Measurements from ENCODE around the gene MST1R.
A peak's percentile ranks its signal among the peaks of the same experiment; 100 is the strongest.
"Not testable (repeated sequence)": the region's sequence is repeated elsewhere in the genome, so short reads cannot be mapped to it uniquely, and the experiment has no call there.

The MST1R gene

GRCh38 chr3:49911611-49912010 lies 7.9 kb upstream of the MST1R start:
- DNase-seq (ENCODE audit: low read depth in 2 of 3, low spot score in 1 of 3), result no peak

- no peak for DNase-seq (ENCODE audit: low read depth in 2 of 3, low spot score in 1 of 3)
Observed at GRCh38 chr3:49911124-49911420, 7.4 kb upstream of the MST1R start.

- DNase-seq (ENCODE audit: low read depth in 2 of 3, low spot score in 1 of 3), result no peak
Observed at GRCh38 chr3:49910409-49911123, 6.9 kb upstream of the MST1R start.

GRCh38 chr3:49908373-49909199 lies 4.9 kb upstream of the MST1R start:
- no peak for DNase-seq (ENCODE audit: low read depth in 2 of 3, low spot score in 1 of 3)

GRCh38 chr3:49906073-49906743 lies 2.5 kb upstream of the MST1R start:
- peak; percentile 30 to 43 (median 40) for DNase-seq (ENCODE audit: low read depth in 2 of 3, low spot score in 1 of 3)

GRCh38 chr3:49904448-49904847 lies 775 bp upstream of the MST1R start:
- not testable (repeated sequence) for DNase-seq (ENCODE audit: low read depth in 2 of 3, low spot score in 1 of 3)

- DNase-seq (ENCODE audit: low read depth in 2 of 3, low spot score in 1 of 3), result no peak
Observed at GRCh38 chr3:49902511-49903345, 945 bp downstream of the MST1R start.

- DNase-seq (ENCODE audit: low read depth in 2 of 3, low spot score in 1 of 3), result no peak
Observed at GRCh38 chr3:49901366-49902339, 2.0 kb downstream of the MST1R start.

- DNase-seq (ENCODE audit: low read depth in 2 of 3, low spot score in 1 of 3), result no peak
Observed at GRCh38 chr3:49900491-49901153, 3.1 kb downstream of the MST1R start.

GRCh38 chr3:49899815-49900214 lies 3.9 kb downstream of the MST1R start:
- DNase-seq (ENCODE audit: low read depth in 2 of 3, low spot score in 1 of 3), result no peak

GRCh38 chr3:49898991-49899390 lies 4.7 kb downstream of the MST1R start:
- no peak for DNase-seq (ENCODE audit: low read depth in 2 of 3, low spot score in 1 of 3)

GRCh38 chr3:49896345-49896744 lies 7.3 kb downstream of the MST1R start:
- no peak for DNase-seq (ENCODE audit: low read depth in 2 of 3, low spot score in 1 of 3)

- DNase-seq (ENCODE audit: low read depth in 2 of 3, low spot score in 1 of 3), result no peak
Observed at GRCh38 chr3:49895791-49896190, 7.9 kb downstream of the MST1R start.

GRCh38 chr3:49889296-49889695 lies 14.4 kb downstream of the MST1R start:
- no peak for DNase-seq (ENCODE audit: low read depth in 2 of 3, low spot score in 1 of 3)

GRCh38 chr3:49886922-49887265 lies 16.8 kb downstream of the MST1R start:
- no peak for DNase-seq (ENCODE audit: low read depth in 2 of 3, low spot score in 1 of 3)

GRCh38 chr3:49883998-49884397 lies 19.7 kb downstream of the MST1R start:
- no peak for DNase-seq (ENCODE audit: low read depth in 2 of 3, low spot score in 1 of 3)

GRCh38 chr3:49882166-49882565 lies 21.5 kb downstream of the MST1R start:
- DNase-seq (ENCODE audit: low read depth in 2 of 3, low spot score in 1 of 3), result no peak

- DNase-seq (ENCODE audit: low read depth in 2 of 3, low spot score in 1 of 3), result no peak
Observed at GRCh38 chr3:49880581-49881315, 22.9 kb downstream of the MST1R start.

- DNase-seq (ENCODE audit: low read depth in 2 of 3, low spot score in 1 of 3), result no peak
Observed at GRCh38 chr3:49879721-49880120, 24.0 kb downstream of the MST1R start.
